Stimulated activated CD4-positive, alpha-beta T cell treated with anti-CD3 and anti-CD28 coated beads, TNF-alpha, amount 100 ng/mL, for 4 hours (primary cell): ENCODE results near the gene IL1RAPL1.

Source experiments
- DNase-seq, 3 experiments: peaks; one replicate each; pipeline ENCODE4 v3.0.0-alpha.2; 2020; ENCODE audit warnings: low read depth in 3 of 3

Gene IL1RAPL1

DNA sequence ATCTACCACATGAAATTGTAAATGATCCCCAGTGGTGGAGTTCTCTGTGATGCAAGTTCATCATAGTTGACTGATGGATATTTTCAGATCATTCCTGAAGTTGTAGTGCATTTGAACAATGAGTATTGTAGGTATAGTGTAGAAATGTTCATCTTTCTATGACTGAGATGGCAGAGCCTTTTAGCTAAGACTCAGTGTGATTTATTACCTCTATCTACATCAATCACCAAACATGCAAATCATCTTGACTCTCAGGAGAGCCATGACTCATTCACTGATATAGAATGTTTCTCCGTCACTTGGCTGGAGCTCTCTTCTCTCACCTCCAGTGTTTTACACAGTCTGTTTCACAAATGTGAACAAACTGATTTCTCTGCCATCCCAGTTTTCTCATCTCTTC lies 392.6 kb downstream of the IL1RAPL1 start:
- DNase-seq, result no peak

DNA sequence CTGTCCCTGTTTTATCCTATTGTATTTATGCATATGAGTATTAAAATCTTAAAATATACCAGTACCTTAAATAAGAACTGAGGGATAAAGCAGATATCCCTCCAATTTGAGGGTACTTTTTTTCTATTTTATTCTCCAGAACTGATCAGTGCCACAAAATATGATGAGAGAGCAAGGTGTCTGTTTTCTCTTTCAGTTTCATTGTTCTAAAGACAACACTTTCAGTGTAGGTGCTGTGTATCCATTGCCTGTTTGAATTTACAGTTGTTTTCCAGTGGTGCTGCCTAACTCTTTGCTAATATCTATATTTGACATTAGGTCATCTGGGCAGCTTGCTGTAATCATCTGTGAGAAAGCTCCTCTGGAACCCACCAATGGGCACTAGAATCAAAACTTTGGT lies 394.7 kb downstream of the IL1RAPL1 start:
- DNase-seq, result no peak

DNA sequence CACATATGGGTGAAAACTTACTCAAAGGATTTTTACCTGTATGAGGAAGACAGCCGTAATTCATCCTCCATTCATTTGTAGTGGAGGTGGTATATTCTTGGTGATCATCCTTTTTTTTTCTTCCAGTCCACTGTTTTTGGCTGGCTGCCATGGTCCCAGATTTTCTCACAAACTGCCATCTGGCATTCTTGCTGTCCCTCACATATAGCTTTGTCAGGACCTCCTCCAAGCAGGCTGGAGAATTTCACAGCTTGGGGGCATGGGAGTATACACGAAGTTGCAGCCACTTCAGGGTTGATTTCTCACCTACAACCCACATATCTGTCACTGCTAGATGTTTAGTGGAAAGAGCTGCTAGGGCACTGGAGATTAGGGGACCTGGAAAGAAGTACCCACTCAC lies 401.0 kb downstream of the IL1RAPL1 start:
- DNase-seq, result no peak

DNA sequence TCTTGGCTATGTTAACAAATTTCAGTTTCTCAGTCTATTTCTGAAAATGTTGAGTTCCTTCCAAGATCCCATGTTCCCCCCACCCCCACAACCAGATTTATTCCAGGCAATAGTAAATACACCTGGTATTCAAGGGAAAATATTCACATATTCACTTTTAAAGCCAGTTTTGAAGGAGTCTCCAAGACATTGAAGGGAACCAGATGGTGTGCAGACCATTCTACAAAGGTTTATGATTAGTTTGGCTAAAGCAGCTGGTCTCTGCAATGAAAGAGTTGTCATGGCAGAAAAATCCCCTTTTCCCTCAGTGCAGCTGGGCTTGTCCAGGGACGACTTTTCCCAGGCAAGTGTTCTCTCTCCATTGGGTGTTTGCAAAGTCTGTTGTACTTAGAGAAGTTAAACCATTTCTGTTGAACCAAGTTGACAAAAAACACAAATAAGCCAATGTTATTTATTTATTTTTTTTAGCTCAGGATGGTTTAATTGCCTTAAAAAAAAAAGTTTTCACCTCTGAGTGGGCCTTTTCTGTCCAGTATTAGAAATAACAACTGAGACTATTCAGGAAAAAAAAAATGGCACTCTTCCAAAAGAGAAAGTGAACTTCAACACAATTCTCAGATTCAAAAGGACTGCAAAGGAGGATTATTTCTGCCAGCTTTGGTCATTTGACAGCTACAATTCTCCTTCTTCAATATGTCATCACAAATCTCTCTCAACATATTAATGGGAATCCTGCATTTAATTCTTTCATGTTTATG lies 410.6 kb downstream of the IL1RAPL1 start:
- DNase-seq, result no peak

DNA sequence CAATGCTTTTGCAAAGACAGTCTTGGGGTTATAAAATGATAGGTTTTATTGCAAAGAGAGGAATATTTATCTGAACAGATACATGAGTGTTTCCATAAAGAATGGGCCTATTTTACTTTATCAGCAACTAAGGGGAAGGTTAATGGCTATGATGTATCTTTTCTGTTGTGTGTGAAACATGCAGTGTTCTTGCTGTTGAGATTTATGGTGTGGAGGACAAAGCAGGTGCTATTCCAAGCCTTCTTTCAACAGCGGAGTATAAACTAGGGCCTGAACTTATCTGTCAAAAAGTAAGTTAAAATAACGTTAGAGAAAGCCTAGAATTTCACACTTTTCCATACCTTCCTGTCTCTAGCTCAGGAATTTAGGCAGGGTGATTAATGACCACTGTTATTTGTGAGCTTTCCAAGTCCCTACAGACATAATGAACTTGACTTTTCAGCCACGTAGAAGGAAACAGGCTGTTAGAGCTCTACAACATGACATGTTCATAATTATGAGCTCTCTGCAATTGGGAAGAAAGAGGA lies 411.4 kb downstream of the IL1RAPL1 start:
- DNase-seq, result no peak

DNA sequence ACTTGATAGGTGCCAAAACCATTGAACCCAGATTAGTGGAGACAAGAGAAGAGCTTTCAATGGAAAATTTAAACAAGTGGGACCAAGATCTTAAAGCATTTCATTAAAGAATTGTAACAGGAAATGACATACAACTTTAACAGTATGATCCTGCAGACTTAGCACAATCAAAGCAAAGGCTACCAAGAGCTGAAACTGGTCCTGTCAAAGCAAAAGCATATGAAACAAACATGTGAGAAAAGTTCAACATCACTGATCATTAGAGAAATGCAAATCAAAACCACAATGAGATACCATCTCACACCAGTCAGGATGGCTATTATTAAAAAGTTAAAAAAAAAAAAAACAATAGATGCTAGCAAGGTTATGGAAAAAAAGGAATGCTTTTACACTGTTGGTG lies 425.6 kb downstream of the IL1RAPL1 start:
- DNase-seq, result no peak

DNA sequence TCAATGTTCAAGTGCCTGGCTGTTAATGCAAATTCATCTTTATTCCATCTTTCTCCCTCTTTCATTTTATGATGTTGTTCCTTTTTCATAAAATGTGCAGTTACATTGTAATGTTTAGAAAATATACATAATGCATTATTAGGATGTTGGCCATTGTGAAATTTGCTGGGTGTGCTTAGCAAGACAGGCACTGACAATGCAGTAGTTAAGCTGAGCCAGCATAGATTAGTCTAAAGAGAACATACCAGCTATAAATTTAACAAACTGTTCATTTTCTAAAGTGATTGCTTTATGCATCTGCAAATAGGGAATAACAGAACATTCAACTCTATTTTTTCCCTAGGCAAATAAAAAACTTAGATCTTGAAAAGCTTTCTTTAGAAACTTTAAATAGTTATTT lies 436.0 kb downstream of the IL1RAPL1 start:
- DNase-seq, result no peak

DNA sequence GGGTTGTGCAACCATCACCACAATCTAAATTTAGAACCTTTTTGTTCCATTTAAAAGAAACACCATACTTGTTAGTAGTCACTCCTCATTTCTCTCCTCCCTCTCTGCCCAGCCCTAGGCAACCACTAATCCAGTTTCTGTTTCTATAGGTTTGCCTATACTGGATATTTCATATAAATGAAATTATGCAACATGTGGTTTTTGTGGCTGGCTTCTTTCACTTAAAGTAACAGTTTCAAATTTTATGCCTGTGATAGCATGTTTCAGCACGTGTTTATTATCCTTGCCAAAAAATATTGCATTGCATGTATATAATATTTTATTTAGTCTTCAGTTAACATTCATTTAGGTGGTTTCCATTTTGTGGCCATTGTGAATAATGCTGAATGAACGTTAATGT lies 437.6 kb downstream of the IL1RAPL1 start:
- DNase-seq, result no peak

DNA sequence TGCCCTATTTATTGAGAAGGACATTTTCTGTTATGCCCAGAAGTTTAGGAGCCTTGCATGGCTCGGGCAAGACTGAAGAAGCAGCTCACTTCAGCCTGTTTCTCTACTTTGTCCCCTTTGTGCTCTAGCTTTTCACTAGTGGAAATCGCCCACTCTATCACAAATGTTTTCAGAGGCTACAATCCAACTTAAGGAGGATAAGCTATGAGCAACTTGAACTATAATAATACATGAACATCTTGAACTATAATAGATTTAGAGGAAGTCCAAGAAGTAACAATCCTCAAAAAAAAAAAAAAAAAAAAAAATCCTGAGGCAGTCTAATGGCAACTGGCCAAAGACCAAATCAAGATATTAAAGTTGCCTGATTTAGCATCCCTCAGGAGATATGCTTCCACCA lies 452.3 kb downstream of the IL1RAPL1 start:
- DNase-seq, result no peak

DNA sequence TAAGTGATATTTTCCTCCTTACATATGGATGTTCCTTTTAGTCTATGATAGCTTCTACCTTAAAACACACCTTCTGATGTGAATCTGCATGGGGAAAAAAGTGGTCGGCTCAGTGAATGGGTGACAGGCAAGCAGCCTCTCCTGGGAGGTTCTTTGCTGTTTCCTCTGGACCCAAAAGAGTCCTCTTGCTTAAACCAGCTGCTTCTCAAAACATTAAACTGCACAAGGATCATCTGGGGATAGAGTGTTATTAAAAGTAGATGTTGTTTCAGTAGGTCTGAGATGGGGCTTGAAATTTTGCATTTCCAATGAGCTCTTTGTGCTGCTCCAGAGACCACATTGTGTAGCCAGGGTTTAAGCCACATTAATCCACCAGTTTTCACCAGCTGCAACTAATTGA lies 452.9 kb downstream of the IL1RAPL1 start:
- DNase-seq, result no peak

DNA sequence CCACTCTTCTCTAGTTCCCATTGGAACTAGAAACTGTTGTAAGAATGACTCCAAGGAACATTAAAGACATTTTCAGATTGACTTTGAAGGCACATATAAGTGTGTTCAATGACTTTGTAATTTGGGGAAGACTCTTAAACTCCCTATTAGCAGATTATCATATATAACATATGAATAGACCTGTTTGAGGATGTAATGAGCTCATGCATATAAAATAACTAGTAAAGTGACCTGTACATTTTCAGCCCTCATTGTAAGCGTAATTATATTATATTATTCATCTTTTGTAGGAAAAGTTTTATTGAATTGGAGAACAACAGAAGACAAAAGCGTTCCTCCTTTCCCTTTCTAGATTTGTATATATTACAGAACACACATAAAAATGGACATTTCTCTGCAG lies 455.1 kb downstream of the IL1RAPL1 start:
- DNase-seq, result no peak

DNA sequence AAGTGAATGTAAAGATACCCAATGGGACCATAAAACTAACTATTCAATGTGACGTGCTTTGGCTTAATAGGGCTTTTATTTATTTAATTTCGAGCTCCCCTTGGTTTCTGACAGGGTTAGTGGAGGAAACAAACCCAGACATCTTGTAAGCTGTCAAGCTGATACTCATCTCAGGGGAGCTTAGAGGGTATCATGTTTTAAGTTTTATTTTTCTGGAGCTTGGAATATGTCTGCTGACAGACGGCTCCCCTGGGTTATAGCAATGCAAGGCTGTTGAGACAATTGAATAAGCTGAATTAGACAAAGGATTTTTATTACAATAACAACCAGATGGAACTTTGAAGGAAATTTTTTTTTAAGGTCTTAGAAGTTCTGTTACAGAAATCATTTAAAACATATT lies 456.5 kb downstream of the IL1RAPL1 start:
- DNase-seq, result no peak

DNA sequence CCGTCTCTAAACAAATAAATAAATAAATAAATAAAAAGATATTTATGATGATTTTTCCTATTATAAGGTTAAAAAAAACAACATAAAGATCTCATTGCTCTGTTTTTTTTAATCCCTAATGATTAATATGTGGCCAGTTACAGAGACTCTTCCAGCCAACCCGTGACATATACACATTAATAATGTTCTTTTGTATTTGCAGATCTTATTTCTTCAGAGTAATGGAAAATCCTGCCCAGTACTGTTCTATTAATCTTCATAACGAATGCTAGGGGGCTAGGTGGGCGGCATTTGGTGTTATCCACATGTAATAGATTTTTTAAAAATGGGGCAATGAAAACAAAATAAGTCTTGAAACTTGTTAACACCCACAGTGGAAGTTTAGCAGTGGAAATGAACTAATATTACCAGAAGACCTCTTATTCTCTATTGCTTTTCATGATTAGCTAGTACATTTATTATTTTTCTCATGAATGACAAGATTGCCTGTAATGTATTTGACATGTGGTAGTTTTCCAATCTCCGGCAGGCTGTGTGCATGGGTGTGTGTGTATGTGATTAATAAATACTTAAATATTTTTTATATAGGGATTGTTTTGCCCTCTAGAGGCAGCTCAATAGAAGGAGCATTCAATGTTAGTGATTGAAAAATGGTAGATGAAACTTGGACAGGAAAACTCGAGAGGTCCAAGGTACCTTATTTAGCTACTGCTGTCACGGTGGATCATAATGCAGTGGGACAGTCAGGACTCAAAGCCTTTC lies 457.4 kb downstream of the IL1RAPL1 start:
- no peak for DNase-seq

DNA sequence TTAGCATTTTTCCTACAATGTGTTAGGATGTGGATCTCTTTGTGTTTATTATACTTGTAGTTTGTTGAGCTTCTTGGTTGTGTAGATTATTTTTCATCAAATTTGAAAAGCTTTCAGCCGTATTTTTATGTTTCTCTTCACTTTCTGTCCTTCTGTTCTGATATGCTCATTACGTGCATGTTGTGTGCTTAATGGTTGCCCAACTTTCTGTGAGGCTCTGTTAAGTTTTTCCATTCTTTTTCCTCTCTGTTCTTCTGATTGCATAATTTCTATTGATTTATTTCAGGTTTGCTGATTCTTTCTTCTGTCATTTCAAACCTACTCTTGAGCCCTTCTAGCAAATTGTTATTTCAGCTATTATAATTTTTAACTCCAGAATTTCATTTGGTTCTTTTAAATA lies 478.2 kb downstream of the IL1RAPL1 start:
- no peak for DNase-seq

DNA sequence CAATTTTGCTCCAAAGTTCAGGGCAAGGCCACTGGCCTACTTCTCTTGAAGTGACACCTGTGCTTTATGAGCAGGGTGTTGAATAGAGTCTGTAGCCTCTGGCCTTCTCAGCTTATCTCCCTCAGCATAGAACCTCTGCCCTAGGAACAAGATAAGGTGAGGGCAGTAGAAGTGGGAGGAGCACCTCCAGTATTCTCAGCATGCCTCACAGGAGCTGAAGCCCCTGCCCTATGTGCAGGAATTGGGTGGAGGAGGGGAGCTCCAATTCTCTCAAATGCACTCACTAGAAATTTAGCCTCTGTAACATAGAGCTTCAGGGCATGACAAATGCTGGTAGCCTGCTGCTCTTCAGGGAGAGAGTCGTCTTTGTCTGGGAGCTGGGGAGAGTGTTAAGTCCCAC lies 479.3 kb downstream of the IL1RAPL1 start:
- DNase-seq, result no peak

DNA sequence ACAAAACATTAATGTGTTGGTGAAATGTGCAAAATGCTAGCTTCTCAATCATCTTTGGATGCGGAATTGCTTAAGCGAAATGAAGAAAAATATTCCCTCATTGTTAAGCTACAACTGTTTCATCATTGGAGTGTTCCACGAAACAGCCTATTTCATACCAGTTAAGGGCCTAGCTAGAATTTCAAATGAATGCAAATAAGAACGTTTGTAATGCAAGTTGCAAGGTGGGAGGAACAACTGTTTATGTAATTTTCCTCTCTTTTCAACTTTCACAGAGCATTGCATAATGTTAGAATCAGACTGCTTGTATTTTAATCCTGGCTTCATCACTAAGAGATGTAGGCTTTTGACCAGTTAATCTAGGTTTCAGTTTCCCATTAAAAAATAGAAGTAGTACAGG lies 480.1 kb downstream of the IL1RAPL1 start:
- no peak for DNase-seq

DNA sequence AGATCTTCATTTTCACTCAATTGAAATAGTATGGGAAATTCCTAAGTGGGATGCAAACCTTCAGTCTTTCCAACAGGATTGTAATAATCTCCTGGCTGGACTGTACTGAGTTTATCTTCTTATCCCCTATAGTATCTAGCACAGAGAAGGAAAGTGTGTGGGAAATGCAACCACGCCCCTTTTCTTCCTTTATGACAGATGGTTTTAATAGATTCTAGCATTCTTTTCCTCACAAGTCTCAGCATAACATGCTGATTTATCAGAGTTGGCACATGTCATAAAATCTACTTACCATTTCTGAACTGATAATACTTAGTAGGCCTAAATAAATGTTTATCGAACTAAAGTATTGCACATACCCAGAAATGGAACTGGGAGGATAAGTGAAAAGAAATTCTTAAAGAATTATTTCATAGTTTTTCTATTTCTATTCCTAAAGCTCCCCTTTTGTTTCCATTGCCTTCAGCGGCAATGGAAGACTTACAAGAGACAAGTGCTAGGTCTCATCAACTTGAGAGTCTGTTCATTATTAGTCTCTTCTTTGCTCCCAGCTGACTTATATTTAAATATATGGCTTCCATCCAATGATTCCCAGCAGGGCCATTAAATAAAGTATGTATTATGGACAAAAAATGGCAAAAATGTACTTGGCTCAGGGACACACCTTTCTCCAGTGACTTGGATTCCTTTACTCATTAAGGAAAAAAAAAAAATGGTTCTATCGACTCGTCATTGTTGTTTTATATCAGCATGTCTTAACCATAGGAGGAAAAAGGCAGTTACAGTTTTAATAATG lies 484.5 kb downstream of the IL1RAPL1 start:
- no peak for DNase-seq

DNA sequence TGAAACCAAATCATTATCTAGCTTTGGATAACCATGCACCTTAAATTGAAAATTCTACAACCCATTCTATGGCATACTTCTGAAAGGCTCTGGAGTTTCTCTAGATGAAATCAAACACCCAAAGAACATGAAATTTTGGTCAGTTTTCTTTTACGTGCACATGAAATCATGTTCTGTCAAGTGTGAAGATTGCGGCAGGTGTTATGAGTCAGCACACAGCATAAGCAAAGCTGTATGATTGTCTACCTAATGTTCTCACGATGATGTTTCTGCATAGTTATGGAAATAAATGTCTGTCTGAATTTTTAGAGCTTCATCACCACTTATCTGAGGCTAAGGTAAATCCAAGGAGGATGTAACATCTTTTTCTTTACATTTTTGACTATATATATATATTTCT lies 495.3 kb downstream of the IL1RAPL1 start:
- DNase-seq, result no peak

DNA sequence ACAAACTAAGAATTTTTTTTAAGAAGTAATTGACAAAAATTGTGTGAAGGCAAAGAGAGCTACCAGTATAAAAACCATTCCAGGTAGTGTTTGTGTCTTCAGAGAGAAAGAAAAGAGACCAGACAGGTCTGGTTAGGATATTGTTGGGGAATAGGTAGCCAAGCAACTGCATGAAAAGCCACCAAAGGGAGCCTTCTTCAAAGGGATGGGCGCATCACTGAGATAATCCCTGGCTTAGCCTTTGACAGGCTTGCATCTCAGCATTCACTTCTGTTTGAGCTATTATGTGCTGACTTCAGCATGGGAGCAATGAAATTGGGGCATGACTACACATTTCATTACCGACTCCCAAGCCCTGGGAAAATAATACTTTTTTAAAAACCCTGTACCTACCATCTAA lies 496.6 kb downstream of the IL1RAPL1 start:
- no peak for DNase-seq

DNA sequence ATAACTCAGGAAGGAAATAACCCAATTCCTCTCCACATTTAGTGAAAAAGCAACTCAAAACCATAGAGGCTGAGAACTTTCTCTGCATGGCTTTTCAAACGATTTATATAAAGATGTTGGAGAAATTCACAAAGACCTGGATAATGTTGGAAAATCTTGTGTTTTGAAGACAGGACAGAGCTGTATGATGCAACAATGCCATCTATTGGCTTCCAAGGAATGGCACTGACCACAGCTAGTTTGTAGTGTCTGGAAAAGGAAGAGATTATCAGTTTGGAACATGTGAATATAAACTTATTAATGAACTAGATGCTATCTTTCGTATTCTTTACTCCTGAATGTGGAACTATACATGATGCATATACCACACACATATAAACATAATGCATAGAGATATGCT lies 503.6 kb downstream of the IL1RAPL1 start:
- no peak for DNase-seq

DNA sequence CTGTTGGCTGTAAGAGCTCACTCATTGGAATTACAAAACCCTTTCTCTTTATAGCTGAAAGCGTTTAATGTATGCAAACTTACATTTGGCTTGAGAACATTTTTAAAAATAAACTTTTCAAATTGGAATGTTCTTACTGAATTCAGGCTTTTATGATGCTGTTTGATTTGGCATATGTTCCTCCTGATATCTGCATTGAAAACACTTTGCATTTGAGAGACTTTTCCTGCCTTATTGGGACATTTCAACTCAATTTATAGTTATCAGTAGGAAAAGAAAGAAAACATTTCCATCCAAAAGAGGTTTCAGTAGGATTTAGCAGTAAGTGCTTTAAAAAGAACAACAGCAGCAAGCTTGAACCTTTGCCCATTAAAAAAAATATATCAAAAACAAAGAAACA lies 520.0 kb downstream of the IL1RAPL1 start:
- no peak for DNase-seq

DNA sequence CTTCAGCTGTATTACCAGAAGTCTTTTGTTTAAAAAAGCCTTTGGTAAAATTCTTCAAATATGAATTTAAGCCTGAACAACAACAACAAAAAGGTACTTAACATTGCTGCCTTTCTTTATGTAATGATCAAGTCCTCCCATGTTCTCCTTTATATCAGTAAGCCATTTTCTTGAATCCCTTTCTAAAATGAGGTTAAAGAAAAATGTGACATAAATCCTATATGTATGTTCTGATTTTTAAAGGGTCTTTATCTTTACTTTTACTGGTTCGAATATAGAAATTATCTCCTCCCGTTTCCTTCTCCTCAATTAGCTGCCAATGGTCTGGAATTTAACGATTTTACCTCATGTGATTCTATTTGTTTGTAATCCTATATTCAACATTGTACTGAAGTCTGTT lies 522.8 kb downstream of the IL1RAPL1 start:
- DNase-seq, result no peak
